Measurements from ENCODE around the gene ACOXL.

DNA sequence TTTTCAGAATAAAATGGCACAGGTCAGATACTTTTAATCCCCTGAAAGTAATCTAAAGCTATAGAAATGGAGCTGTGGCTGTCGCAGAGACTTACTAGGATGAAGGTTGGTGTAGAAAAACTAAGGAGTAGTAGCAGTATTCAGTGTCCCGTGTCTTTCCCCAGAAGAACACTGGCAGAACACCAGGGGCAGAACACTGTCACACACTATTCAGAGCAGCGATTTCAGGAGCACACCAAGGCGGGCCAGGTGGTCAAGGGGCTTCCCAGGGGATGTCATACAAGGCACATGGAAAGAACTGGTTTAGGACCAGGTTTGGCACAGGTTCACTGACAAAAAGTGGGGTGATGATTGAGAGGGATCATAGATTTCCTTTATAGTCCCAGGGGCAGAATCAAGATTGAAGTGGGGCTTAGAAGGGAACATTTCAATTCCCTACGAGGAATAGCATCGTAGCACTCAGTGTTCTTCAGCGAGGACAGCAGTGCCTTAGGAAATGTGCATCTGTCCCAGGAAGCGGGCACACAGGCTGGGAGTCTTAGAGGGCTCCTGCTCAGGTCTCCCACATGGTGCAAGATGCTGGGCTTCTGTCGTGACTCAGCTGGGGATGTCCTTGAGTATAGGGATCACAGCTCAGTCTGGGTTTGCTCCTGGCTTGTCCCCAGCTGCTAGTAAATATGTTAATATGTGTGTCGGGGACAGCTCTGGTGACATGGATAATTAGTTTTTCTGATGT, 410.9 kb downstream of the ACOXL start:
- TF ChIP-seq, protein P1, sequence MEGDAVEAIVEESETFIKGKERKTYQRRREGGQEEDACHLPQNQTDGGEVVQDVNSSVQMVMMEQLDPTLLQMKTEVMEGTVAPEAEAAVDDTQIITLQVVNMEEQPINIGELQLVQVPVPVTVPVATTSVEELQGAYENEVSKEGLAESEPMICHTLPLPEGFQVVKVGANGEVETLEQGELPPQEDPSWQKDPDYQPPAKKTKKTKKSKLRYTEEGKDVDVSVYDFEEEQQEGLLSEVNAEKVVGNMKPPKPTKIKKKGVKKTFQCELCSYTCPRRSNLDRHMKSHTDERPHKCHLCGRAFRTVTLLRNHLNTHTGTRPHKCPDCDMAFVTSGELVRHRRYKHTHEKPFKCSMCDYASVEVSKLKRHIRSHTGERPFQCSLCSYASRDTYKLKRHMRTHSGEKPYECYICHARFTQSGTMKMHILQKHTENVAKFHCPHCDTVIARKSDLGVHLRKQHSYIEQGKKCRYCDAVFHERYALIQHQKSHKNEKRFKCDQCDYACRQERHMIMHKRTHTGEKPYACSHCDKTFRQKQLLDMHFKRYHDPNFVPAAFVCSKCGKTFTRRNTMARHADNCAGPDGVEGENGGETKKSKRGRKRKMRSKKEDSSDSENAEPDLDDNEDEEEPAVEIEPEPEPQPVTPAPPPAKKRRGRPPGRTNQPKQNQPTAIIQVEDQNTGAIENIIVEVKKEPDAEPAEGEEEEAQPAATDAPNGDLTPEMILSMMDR (IDR thresholded peaks at IDR 0.05), result no peak
- no peak for TF ChIP-seq POLR2A (IDR thresholded peaks at IDR 0.05)

Measured in esophagus squamous epithelium (tissue), 4 donors.